HepG2 (cell line): ENCODE data around the gene TRPV2. TPM values are rescaled to one million over a fixed set of nuclear protein-coding genes. Genes with fewer than 3 reads are reported as not detected.
A peak's percentile ranks its signal among the peaks of the same experiment; 100 is the strongest.
"Not testable (repeated sequence)": the region's sequence is repeated elsewhere in the genome, so short reads cannot be mapped to it uniquely, and the experiment has no call there.

Experiments used
- ATAC-seq: fragments of 200-7000 bp; cut with Tn5 transposase; 3 replicates; pipeline ENCODE4 v1.9.1; 2020; ENCODE audit warnings: mild to moderate bottlenecking, moderate library complexity
- BruUV-seq: library from RNA; stranded (reverse); fragments of 400-500 nt; replicated peaks from 2 replicates; lab custom pipeline; 2021; lab: Mats Ljungman, UMichigan
- CTCF ChIA-PET: fragments of 300-600 bp; formaldehyde crosslinking; extraction: SDS; loops from one replicate; lab custom pipeline; 2021; ENCODE audit warnings: low total read pairs, inconsistent platforms, low intra/inter-chr PET ratio; lab: Yijun Ruan, JAX
- POLR2A ChIA-PET: fragments of 350-600 bp; sonication (Branson Sonifier 250); formaldehyde crosslinking; loops from one replicate; lab custom pipeline; 2020; ENCODE audit warnings: antibody characterized with exemption, inconsistent platforms; lab: Yijun Ruan, JAX
- DNase-seq: peaks from one replicate; pipeline ENCODE4 v3.0.0-alpha.2; 2015; ENCODE audit warnings: low spot score
- FAIRE-seq: peaks from 3 replicates; lab custom pipeline; 2011; peaks lifted over from hg19 to GRCh38; lab: Jason Lieb, UNC
- H2AFZ ChIP-seq: one replicate; pipeline ENCODE4 v1.6.1; 2011; ENCODE audit warnings: low read length, inconsistent platforms
- H3K27ac ChIP-seq: fragments of 300-600 bp; 3 replicates; pipeline ENCODE4 v1.8.0; 2011; ENCODE audit warnings: mixed run types, mild to moderate bottlenecking, mixed read lengths, low read length, inconsistent platforms; ENCODE audit not compliant: insufficient read depth; ENCODE audit errors: extremely low read length
- H3K27me3 ChIP-seq, 2 experiments: fragments of 200-600 bp in 1 of 2; 2 replicates in 1 of 2; 3 replicates in 1 of 2; pipeline versions ENCODE4 v1.6.0 to v1.8.0; 2011; ENCODE audit warnings: low read length in 2 of 2, mild to moderate bottlenecking in 2 of 2, moderate library complexity in 2 of 2, inconsistent platforms in 1 of 2; ENCODE audit not compliant: insufficient read depth in 2 of 2, control insufficient read depth in 1 of 2
- H3K36me3 ChIP-seq, 2 experiments: fragments of 200-600 bp in 1 of 2; replicated peaks in 1 of 2; 2 replicates in 1 of 2; 3 replicates in 1 of 2; pipeline versions ENCODE4 v1.5.1 to v1.8.0; 2011; ENCODE audit warnings: low read length in 2 of 2, inconsistent platforms in 1 of 2; ENCODE audit not compliant: insufficient read depth in 2 of 2, control insufficient read depth in 1 of 2
- H3K4me1 ChIP-seq: 2 replicates; pipeline ENCODE4 v1.5.1; 2012; ENCODE audit warnings: low read length, inconsistent platforms; ENCODE audit not compliant: insufficient read depth
- H3K4me2 ChIP-seq: 2 replicates; pipeline ENCODE4 v1.6.0; 2011; ENCODE audit warnings: low read depth, low read length, inconsistent platforms
- H3K4me3 ChIP-seq, 3 experiments: fragments of 200-600 bp in 1 of 3; sonication (generic), shearing (Covaris generic) in 1 of 3; replicated peaks in 1 of 3; 2 replicates each; pipeline ENCODE4 v1.5.1; 2011 to 2016; ENCODE audit warnings: low read length in 3 of 3, inconsistent platforms in 2 of 3, low read depth in 2 of 3, mild to moderate bottlenecking in 2 of 3, control low read depth in 1 of 3, mixed read lengths in 1 of 3; ENCODE audit not compliant: insufficient read depth in 1 of 3
- H3K79me2 ChIP-seq: one replicate; pipeline ENCODE4 v1.6.1; 2011; ENCODE audit warnings: low read length, inconsistent platforms; ENCODE audit not compliant: insufficient read depth
- H3K9ac ChIP-seq: 2 replicates; pipeline ENCODE4 v1.6.0; 2011; ENCODE audit warnings: mild to moderate bottlenecking, low read depth, low read length, inconsistent platforms; ENCODE audit not compliant: insufficient read depth
- H3K9me3 ChIP-seq: 2 replicates; pipeline ENCODE4 v1.5.1; 2012; ENCODE audit warnings: mild to moderate bottlenecking, low read length
- H4K20me1 ChIP-seq: 2 replicates; pipeline ENCODE4 v1.6.0; 2011; ENCODE audit warnings: inconsistent platforms, mild to moderate bottlenecking, low read length, moderate library complexity; ENCODE audit not compliant: insufficient read depth
- CCDC6 ChIP-seq: sonication (generic); formaldehyde crosslinking; IDR thresholded peaks from 2 replicates; pipeline ENCODE4 v1.8.1; 2022; ENCODE audit warnings: mild to moderate bottlenecking, missing genetic modification reagents, moderate library complexity
- HNRNPL ChIP-seq: fragments of 200-400 bp; formaldehyde crosslinking; IDR thresholded peaks from 2 replicates; pipeline ENCODE4 v1.6.1; 2017; ENCODE audit warnings: mild to moderate bottlenecking, low read depth, low read length
- KLF11 ChIP-seq: IDR thresholded peaks from 2 replicates; pipeline ENCODE4 v1.6.1; 2016; ENCODE audit warnings: missing compliant biosample characterization
- ZNF121 ChIP-seq: sonication (generic); formaldehyde crosslinking; IDR thresholded peaks from 2 replicates; pipeline ENCODE4 v1.5.0; 2020; ENCODE audit warnings: mild to moderate bottlenecking, missing genetic modification reagents
- WGBS: methylation state at CpG from one replicate; pipeline ENCODE4 v1.1.6; 2017; ENCODE audit warnings: low lambda C conversion rate; 5-methylcytosine and 5-hydroxymethylcytosine counted together
- in situ Hi-C: cut with HindIII; loops from 2 replicates; pipeline ENCODE4 v1.10.0; 2017; ENCODE audit warnings: low pct_unique_long_range_greater_than_20kb; ENCODE audit not compliant: extremely low pct_ligation_motif_present
- intact Hi-C: fragments of 100-400 bp; cut with micrococcal nuclease; formaldehyde crosslinking; loops from one replicate; pipeline ENCODE4 v1.10.0; 2022; ENCODE audit not compliant: unreplicated experiment
- polyA plus RNA-seq, 8 experiments: library from polyadenylated mRNA; depleted of rRNA in 3 of 8; stranded (reverse) in 7 of 8; unstranded in 1 of 8; fragments of >200 nt; fragmentation: Illumina TruSeq in 4 of 8; extraction: Trizol in 4 of 8; gene quantifications; 2 replicates each; pipeline versions ENCODE4 v1.2.1 to v1.2.3, GENCODE V29; 2011 to 2016; ENCODE audit warnings: low read depth in 4 of 8, missing spikeins in 1 of 8, mixed read lengths in 1 of 8; ENCODE audit not compliant: insufficient read depth in 1 of 8
- total RNA-seq, 5 experiments: library from RNA; depleted of rRNA; stranded (reverse); fragments of >200 nt; fragmentation: Illumina TruSeq; extraction: Trizol; gene quantifications; 2 replicates each; pipeline ENCODE4 v1.2.3, GENCODE V29; 2016; ENCODE audit warnings: low read depth in 1 of 5

The TRPV2 gene
- total and polyA plus RNA-seq, 2 of the 13 experiments (the other 11 are each of a cell fraction or from before 2014, with no cell fraction given), result 13.6 to 21.3 TPM

DNA sequence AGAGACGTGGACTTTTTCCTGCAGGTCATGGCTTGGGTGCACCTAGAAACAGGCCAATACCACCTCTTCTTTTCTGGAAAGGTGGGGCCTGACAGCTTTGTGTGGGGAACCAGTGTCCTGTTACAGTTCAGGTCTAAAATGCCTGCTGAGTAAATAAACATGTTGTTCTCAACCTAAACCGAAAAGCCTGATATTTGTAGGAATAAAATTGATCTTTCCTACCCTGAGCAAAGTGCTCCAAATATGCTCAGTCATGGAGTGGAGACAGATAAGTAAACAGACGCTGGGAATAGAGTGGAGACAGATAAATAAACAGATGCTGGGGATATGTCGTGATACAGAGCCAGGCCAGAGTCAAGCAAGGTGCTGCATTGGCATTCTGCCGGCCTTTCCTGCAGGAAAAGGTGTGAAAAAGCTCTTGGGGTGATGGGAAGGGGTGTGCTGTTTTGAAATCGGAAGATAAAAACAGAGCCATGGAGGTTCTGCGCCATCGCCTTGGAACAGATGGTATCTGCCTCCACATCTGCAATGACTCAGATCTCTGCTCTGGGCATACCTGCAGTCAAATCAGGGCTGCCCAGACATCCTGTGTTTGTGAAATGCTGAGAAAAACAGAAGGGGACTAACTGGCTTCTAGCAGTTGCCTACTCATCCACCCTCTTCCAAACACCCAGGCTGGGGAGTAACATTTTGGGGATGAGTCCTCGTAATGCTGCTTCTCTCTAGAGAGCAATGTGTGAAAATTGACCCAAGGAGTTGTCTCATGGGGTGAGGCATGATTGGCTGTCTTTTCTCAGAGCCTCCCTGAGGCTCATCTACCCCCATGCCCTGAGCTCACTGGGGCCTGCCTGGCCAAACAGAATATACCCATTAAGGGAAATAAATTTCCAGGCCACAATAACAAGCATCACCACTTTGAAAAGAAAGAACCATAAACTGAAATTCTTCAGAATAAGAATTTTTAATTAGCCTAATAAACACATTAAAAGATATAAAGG lies 16.8 kb upstream of the TRPV2 start (continued):
- TF ChIP-seq HNRNPL, result no peak
- no peak for TF ChIP-seq CCDC6 (CRISPR knock-in tag)
- no peak for TF ChIP-seq KLF11 (CRISPR knock-in tag)

DNA sequence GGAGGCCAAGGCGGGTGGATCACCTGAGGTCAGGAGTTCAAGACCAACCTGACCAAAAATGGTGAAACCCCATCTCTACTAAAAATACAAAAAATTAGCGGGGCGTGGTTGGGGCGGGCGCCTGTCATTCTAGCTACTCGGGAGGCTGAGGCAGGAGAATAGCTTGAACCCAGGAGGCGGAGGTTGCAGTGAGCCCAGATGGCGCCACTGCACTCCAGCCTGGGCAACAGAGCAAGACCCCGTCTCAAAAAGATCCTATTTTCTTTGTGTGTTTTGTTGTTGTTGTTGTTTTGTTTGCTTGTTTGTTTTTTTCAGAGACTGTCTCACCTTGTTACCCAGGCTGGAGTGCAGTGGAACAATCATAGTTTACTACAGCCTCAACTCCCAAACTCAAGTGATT lies 11.5 kb upstream of the TRPV2 start:
- H2AFZ ChIP-seq, CTCF ChIA-PET, POLR2A ChIA-PET, in situ Hi-C loops, H3K36me3 ChIP-seq, H3K9ac ChIP-seq, H3K27me3 ChIP-seq, H3K27ac ChIP-seq, BruUV-seq, H3K4me2 ChIP-seq, ATAC-seq, DNase-seq, H4K20me1 ChIP-seq, FAIRE-seq, H3K4me3 ChIP-seq, H3K9me3 ChIP-seq, intact Hi-C loops, H3K79me2 ChIP-seq: not testable (repeated sequence)
- peaks cover 51% of the 10 kb centered on the region for H3K4me1 ChIP-seq
- TF ChIP-seq ZNF121, result peak; percentile 16; the same call in 1 of the 2 replicates
- 76% methylated on average over 9 of the region's 9 CpGs for WGBS
